SU-DHL-6 (cell line): ENCODE data around the gene BCL2.

ENCODE experiments used
- H2AFZ ChIP-seq: fragments of 200-600 bp; sonication (generic); 2 replicates; pipeline ENCODE4 v1.6.1; 2014; ENCODE audit warnings: low read depth, mild to moderate bottlenecking, moderate library complexity, mixed read lengths, antibody characterized with exemption, low read length; ENCODE audit not compliant: severe bottlenecking
- H3F3A ChIP-seq: fragments of 200-600 bp; shearing (Covaris generic); 2 replicates; pipeline ENCODE4 v1.6.0; 2016; ENCODE audit warnings: antibody characterized with exemption, mild to moderate bottlenecking; ENCODE audit not compliant: insufficient read depth
- H3K27ac ChIP-seq: fragments of 200-600 bp; sonication (generic); 2 replicates; pipeline ENCODE4 v1.5.1; 2016; ENCODE audit warnings: low read depth, mild to moderate bottlenecking, low read length, moderate library complexity, mixed read lengths
- H3K27me3 ChIP-seq: fragments of 200-600 bp; sonication (generic), shearing (Covaris generic); 2 replicates; pipeline ENCODE4 v1.6.0; 2014; ENCODE audit warnings: mild to moderate bottlenecking, low read length
- H3K36me3 ChIP-seq: fragments of 200-600 bp; sonication (generic); 2 replicates; pipeline ENCODE4 v1.6.1; 2014; ENCODE audit warnings: mild to moderate bottlenecking, low read length, mixed read lengths
- H3K4me2 ChIP-seq: fragments of 300-600, 200-600 bp; shearing (Covaris generic), sonication (generic); 2 replicates; pipeline ENCODE4 v1.6.0; 2014; ENCODE audit warnings: low read length, low read depth, mild to moderate bottlenecking; ENCODE audit not compliant: poor library complexity, severe bottlenecking
- H3K4me3 ChIP-seq: fragments of 200-600 bp; sonication (generic); 2 replicates; pipeline ENCODE4 v1.5.1; 2014; ENCODE audit warnings: antibody characterized with exemption, low read length, mild to moderate bottlenecking, mixed read lengths; ENCODE audit not compliant: insufficient read depth, poor library complexity, severe bottlenecking
- H3K79me2 ChIP-seq: fragments of 200-600 bp; sonication (generic); 2 replicates; pipeline ENCODE4 v1.6.1; 2014; ENCODE audit warnings: mild to moderate bottlenecking, low read length, moderate library complexity; ENCODE audit not compliant: insufficient read depth
- H3K9ac ChIP-seq: fragments of 200-600 bp; sonication (generic); 2 replicates; pipeline ENCODE4 v1.7.0; 2014; ENCODE audit warnings: mild to moderate bottlenecking, low read length
- H3K9me2 ChIP-seq: fragments of 200-600 bp; sonication (generic); replicated peaks from 2 replicates; pipeline ENCODE4 v1.6.1; 2014; ENCODE audit warnings: low read length; ENCODE audit not compliant: insufficient read depth
- H3K9me3 ChIP-seq: fragments of 200-600 bp; sonication (generic); 2 replicates; pipeline ENCODE4 v1.6.1; 2014; ENCODE audit warnings: low read length, mixed read lengths; ENCODE audit not compliant: insufficient read depth
- H4K20me1 ChIP-seq: fragments of 200-600 bp; sonication (generic); 2 replicates; pipeline ENCODE4 v1.6.1; 2014; ENCODE audit warnings: low read depth, mild to moderate bottlenecking, antibody characterized with exemption, low read length, moderate library complexity, mixed read lengths
- CTCF ChIP-seq: fragments of 200-600 bp; sonication (generic); IDR thresholded peaks from one replicate; pipeline ENCODE4 v1.5.1; 2017; ENCODE audit warnings: antibody characterized with exemption, mild to moderate bottlenecking, low read length, moderate library complexity; ENCODE audit not compliant: insufficient read depth, poor library complexity, severe bottlenecking
- EZH2phosphoT487 ChIP-seq: fragments of 200-600 bp; sonication (generic), shearing (Covaris generic); conservative IDR thresholded peaks from 2 replicates; pipeline ENCODE4 v1.6.1; 2018; ENCODE audit warnings: mild to moderate bottlenecking, antibody characterized with exemption, low read length, moderate library complexity, mixed read lengths

BCL2 gene

GRCh38 chr18:63148449-63149301 is 170.9 kb downstream of the BCL2 start:
- peak overlapping the region; percentile 46 for H3K9ac ChIP-seq
- no peak overlapping the region for H2AFZ ChIP-seq
- no peaks in the 10 kb centered on the region for H3K36me3 ChIP-seq
- H3K79me2 ChIP-seq = peaks cover 97% of the 10 kb centered on the region
- H3K4me3 ChIP-seq = no peak overlapping the region
- H4K20me1 ChIP-seq = no peaks in the 10 kb centered on the region
- H3K9me3 ChIP-seq = no peaks in the 10 kb centered on the region
- H3K27me3 ChIP-seq = no peaks in the 10 kb centered on the region
- no peaks in the 10 kb centered on the region for H3K9me2 ChIP-seq
- H3K4me2 ChIP-seq = peak overlapping the region; percentile 75
- TF ChIP-seq EZH2phosphoT487 (no peak), CTCF (no peak)
- H3F3A ChIP-seq = peaks cover 52% of the 10 kb centered on the region
- H3K27ac ChIP-seq = peak overlapping the region; percentile 92

DNA sequence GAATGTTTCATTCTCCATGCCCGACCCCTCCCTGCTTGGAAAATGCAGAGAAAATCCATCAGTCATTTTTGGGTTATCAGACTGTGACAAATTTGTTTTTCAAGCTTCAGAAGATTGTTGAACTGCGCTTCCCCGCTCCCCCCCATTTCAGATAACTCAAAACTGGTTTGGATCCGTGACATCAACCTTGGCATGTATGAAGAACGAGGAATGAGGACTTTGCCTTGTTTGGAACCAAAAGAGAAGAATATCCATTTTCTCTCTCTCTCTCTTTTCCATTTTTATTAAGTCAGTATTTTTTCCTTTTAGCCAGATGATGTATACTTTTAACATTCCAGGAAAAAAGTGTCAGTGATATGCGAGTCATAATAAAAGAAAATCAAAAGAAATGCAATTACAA is 171.6 kb downstream of the BCL2 start:
- Histone ChIP-seq H3F3A (peaks cover 52% of the 10 kb centered on the region), H3K9ac (peak overlapping the region; percentile 46), H3K79me2 (peaks cover 91% of the 10 kb centered on the region), H3K9me2 (no peaks in the 10 kb centered on the region), H3K36me3 (no peaks in the 10 kb centered on the region), H3K9me3 (no peaks in the 10 kb centered on the region), H4K20me1 (no peaks in the 10 kb centered on the region), H2AFZ (no peak overlapping the region), H3K4me2 (peak overlapping the region; percentile 75), H3K27me3 (no peaks in the 10 kb centered on the region), H3K27ac (peak overlapping the region; percentile 92), H3K4me3 (no peak overlapping the region)
- TF ChIP-seq CTCF = no peak
- no peak for TF ChIP-seq EZH2phosphoT487

DNA sequence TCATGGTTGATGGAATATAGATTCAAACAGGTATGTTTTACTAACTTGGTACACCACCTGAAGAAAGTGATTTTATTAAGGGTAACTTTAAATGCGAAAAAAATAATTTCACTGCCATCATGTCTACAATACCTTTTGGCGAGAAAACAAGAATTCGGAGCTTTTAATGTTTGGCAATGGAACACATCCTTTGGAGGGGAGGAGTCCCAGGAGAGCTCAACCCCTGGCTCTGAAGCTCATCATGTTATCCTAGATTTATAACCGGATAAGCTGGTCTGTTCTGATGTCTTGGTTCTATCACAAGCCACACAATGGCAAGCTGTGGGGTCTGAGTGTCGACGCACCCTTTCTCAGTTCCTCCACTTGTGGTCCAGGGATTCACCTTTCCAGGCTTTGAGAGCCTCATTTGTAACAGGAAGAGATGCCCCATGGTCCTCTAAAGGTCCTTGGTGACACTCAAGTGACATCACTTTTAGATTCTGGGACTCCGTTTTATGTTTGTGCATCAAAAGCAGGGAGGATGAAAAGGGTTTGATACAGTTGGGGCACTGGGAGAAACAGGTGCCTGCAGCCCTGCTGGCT is 172.7 kb downstream of the BCL2 start:
- no peaks in the 10 kb centered on the region for H3K9me3 ChIP-seq
- H3F3A ChIP-seq = peaks cover 53% of the 10 kb centered on the region
- H4K20me1 ChIP-seq = no peaks in the 10 kb centered on the region
- H3K9me2 ChIP-seq = no peaks in the 10 kb centered on the region
- TF ChIP-seq EZH2phosphoT487 = no peak
- TF ChIP-seq CTCF = no peak
- no peaks in the 10 kb centered on the region for H3K36me3 ChIP-seq
- H3K4me2 ChIP-seq = peak overlapping the region; percentile 75
- H3K27me3 ChIP-seq = no peaks in the 10 kb centered on the region
- peak overlapping the region; percentile 92 for H3K27ac ChIP-seq
- H3K79me2 ChIP-seq = peaks cover 80% of the 10 kb centered on the region
- H2AFZ ChIP-seq = no peak overlapping the region
- H3K4me3 ChIP-seq = no peak overlapping the region
- peak overlapping the region; percentile 46 for H3K9ac ChIP-seq
